Dedifferentiated amniotic fluid mesenchymal stem cell (primary cell): ENCODE results near the gene SLC22A4.
A peak's percentile ranks its signal among the peaks of the same experiment; 100 is the strongest.

Experiments
- DNase-seq: peaks from one replicate; pipeline ENCODE4 v3.0.0-alpha.2; 2016; ENCODE audit errors: extremely low spot score

SLC22A4 gene

GRCh38 chr5:132300577-132301343, 6.6 kb downstream of the SLC22A4 start:
- DNase-seq, result no peak

GRCh38 chr5:132301344-132302271, 7.4 kb downstream of the SLC22A4 start:
- DNase-seq, result no peak

GRCh38 chr5:132302413-132302812, 8.2 kb downstream of the SLC22A4 start:
- no peak for DNase-seq

- no peak for DNase-seq
These were observed 9.4 kb downstream of the SLC22A4 start for GRCh38 chr5:132303589-132303988.

DNA sequence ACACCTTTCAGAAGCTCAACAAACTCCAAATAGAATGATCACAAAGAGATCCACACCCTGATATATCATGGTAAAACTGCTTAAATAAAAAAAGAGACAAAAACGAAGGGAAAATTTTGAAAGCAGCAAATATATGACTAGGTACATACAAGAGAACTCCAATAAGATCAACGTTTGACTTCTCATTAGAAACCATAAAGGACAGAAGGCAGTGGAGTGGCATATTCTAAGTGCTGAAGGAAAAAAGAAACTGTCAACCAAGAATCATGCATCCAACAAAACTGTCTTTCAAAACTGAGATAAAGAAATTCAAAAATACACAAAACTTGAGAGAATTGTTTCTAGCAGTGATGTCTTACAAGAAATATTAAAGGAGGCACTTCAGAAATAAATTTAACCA, 11.2 kb downstream of the SLC22A4 start:
- DNase-seq, result no peak

GRCh38 chr5:132308701-132309100, 14.5 kb downstream of the SLC22A4 start:
- no peak for DNase-seq

DNA sequence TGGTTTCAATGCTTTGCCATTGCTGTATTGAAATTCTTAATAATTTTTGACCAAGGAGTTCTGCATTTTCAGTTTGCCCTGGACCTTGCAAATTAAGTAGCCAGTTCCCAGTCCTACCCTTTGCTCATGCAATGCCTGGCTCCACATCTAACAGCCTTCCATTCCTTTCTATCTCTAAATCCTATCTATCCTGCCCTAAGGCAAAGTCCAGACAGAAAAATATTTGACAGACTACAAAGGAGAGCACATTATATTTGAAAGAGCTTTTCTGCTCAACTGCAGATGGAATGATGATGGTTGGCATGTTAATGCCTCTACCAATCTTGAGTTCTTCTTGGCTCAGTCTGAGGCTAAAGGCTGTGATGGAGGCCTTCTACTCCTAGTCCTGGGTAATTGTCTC, 15.5 kb downstream of the SLC22A4 start:
- peak; percentile 32 for DNase-seq

GRCh38 chr5:132310141-132310834, 16.1 kb downstream of the SLC22A4 start:
- DNase-seq, result no peak

DNA sequence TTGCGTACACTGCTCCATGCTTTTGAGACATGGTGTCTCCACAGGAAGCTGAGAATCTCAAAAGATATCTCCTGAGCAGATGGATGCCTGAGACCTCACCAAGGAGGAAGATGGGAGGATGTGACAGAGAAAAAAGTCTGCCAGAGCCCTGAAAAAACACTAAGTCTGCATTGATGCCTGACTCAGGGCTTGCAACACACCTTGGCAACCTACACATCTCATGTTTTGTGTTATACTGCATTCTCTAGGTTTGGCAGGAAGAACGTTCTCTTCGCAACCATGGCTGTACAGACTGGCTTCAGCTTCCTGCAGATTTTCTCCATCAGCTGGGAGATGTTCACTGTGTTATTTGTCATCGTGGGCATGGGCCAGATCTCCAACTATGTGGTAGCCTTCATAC, 19.2 kb downstream of the SLC22A4 start:
- no peak for DNase-seq

DNA sequence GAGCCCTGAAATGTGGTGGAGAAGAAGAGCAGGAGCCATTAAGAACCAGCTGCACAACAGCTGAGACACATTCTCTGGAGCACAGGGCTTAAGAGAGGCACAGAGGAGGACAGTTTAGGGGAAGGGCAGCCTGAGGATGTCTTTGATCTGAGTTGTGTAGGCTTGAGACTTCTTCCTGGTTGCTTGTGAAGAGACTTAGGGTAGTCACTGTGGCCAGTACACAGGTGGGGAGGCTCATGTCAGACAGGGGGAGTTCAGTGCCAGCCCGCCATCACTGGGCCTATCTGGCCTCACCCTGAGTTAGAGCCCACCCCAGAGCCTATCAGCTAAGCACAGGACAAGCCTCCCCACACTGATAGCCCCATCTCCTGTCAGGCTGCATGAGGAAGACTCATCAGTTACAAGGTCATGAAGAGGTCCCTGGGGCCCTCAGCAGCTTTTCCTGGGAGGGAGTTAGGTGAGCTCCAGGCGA, 19.8 kb downstream of the SLC22A4 start:
- DNase-seq, result no peak

- no peak for DNase-seq
These were observed 21.4 kb downstream of the SLC22A4 start for GRCh38 chr5:132315529-132316067.

DNA sequence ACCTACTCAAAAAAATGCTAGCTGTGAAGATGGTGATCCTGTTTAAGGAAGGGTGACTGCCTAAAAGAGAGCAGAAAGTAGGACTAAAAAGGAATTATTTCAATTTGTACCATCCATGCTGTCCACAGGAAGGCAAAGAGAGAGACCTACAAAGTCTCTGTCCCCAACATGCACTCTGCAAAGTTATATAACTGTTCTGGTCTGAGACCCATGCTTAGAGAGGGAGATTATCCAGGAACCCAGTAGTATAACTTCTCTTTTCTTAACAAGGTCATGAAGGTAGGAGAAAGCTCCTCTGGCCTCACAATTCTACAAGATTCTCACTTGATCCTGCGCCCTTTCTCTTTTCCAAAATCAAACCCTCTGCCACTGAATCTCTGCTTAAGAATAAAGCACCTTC, 25.8 kb downstream of the SLC22A4 start:
- no peak for DNase-seq

- no peak for DNase-seq
These were observed 27.0 kb downstream of the SLC22A4 start for GRCh38 chr5:132321109-132321721.

DNA sequence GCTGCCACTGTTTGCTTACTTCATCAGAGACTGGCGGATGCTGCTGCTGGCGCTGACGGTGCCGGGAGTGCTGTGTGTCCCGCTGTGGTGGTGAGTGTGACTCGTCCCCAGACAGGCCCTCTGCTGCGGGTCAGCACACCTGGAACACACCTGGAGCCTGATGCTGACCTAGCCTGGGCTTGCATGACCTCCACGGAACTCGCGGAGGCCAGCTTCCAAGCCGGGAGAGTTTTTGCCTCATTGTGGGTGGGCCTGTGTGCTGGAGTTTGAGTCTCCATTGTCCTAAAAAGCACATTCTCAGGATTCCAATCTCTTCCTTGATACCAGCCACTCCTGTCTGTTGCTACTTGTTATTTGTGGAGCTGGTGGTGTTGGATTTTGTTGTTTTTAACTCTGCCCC, 28.1 kb downstream of the SLC22A4 start:
- DNase-seq, result no peak

GRCh38 chr5:132323202-132323601, 29.0 kb downstream of the SLC22A4 start:
- no peak for DNase-seq

DNA sequence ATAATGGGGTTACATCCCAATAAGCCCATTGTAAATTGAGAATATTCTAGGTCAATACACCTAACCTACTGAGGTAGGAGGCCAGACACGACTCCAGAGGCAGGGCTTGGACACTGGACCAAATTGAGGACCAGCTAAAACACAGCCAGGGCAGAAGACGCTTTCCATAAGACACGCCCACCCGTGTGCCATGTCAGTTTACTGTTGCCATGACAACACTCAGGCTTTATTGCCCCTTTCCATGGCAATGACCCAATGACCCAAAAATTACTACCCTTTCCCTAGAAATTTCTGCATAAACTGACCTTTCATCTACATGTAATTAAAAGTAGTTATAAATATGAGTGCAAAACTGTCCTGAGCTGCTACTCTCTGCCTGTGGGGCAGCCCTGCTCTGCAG, 31.5 kb downstream of the SLC22A4 start:
- no peak for DNase-seq

- no peak for DNase-seq
These were observed 33.2 kb downstream of the SLC22A4 start for GRCh38 chr5:132327252-132327955.

DNA sequence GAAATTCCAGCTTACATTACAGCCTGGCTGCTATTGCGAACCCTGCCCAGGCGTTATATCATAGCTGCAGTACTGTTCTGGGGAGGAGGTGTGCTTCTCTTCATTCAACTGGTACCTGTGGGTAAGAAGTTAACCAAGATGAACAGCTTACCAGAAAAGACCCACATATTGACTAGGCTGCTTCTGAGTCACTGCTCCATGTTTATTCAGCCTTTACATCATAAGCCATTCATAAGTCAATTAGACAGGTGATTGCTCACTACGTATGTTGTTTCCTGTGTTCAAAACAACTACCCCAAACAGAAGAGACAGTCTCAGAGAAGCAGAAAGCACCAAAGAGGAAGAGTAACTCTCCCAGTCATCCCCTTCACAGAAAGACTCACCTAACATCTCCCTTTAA, 40.6 kb downstream of the SLC22A4 start:
- DNase-seq, result no peak

DNA sequence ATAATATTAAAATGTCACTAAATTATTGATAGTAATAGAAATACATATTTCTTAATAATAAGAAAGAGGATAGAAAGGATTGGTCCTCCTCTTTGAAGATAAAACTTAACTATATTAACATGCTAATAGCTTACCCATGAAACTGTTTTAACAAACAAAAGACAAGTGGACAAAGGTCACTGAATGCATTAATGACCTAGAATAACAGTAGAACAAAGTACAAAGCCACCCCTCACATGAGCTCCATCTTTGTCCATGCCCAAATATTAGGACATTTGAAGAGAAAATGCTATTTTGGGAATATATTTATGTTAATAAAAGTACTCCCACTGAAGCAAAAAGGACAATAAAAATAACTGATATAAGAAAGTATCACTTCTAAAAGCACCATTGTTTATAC, 41.2 kb downstream of the SLC22A4 start:
- DNase-seq, result no peak

DNA sequence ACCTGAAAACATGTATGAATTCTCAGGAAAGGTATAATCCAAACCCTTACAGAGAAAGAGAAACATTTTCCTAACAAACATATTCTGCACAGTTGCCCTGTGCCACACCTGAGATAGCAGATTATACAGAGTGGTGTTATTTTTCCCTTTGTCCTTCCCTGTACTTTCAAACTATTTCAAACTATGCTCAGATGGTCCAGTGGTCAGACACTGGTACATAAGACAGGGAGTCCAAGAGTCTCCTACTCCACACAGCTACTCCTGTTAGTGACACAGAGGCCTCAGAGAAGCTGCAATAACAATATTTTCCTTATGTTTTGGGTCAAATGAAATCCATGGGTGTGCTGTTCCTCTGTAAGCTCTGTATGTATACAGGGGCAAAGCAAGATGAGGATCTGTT, 45.3 kb downstream of the SLC22A4 start:
- no peak for DNase-seq
